Endothelial cell of umbilical vein (primary cell): ENCODE data around the gene B3GAT1. TPM values are rescaled to one million over a fixed set of nuclear protein-coding genes. Genes with fewer than 3 reads are reported as not detected.

ENCODE experiments used
- BruUV-seq: library from RNA; stranded (reverse); fragments of 400-500 nt; replicated peaks from 2 replicates; lab custom pipeline; 2021; lab: Mats Ljungman, UMichigan
- CTCF ChIA-PET: fragments of 300-600, 350-600 bp; sonication (Branson Sonifier 250); formaldehyde crosslinking; loops from one replicate; lab custom pipeline; 2021; ENCODE audit warnings: antibody characterized with exemption, inconsistent platforms; lab: Charles Lee
- POLR2A ChIA-PET: fragments of 300-600, 350-600 bp; sonication (Branson Sonifier 250); formaldehyde crosslinking; loops from one replicate; lab custom pipeline; 2021; ENCODE audit warnings: antibody characterized with exemption, inconsistent platforms; lab: Charles Lee
- DNase-seq: peaks from one replicate; pipeline ENCODE4 v3.0.0-alpha.2; 2011; ENCODE audit warnings: low read depth, low spot score
- FAIRE-seq: peaks from 2 replicates; lab custom pipeline; 2011; peaks lifted over from hg19 to GRCh38; lab: Jason Lieb, UNC
- H2AFZ ChIP-seq: 2 replicates; pipeline ENCODE4 v1.6.0; 2012; ENCODE audit warnings: low read depth, low read length, control low read depth, inconsistent platforms
- H3K27ac ChIP-seq: 2 replicates; pipeline ENCODE4 v1.5.1; 2011; ENCODE audit warnings: low read depth, mild to moderate bottlenecking, control low read depth, low read length, moderate library complexity; ENCODE audit not compliant: insufficient read depth
- H3K27me3 ChIP-seq, 2 experiments: 2 replicates each; pipeline versions ENCODE4 v1.6.0 to v1.6.1; 2011; ENCODE audit warnings: low read length in 2 of 2, mixed read lengths in 1 of 2; ENCODE audit not compliant: control insufficient read depth in 2 of 2, insufficient read depth in 2 of 2
- H3K36me3 ChIP-seq, 2 experiments: 2 replicates in 1 of 2; 3 replicates in 1 of 2; pipeline ENCODE4 v1.5.1; 2011; ENCODE audit warnings: low read length in 2 of 2, mild to moderate bottlenecking in 1 of 2, moderate library complexity in 1 of 2; ENCODE audit not compliant: control insufficient read depth in 2 of 2, insufficient read depth in 2 of 2; ENCODE audit errors: extremely low read depth in 1 of 2
- H3K4me1 ChIP-seq: 3 replicates; pipeline ENCODE4 v1.5.1; 2011; ENCODE audit warnings: mild to moderate bottlenecking, low read length; ENCODE audit not compliant: control insufficient read depth, insufficient read depth; ENCODE audit errors: extremely low read depth
- H3K4me2 ChIP-seq: 2 replicates; pipeline ENCODE4 v1.6.1; 2011; ENCODE audit warnings: low read length, control low read depth, mixed read lengths; ENCODE audit not compliant: insufficient read depth
- H3K4me3 ChIP-seq, 3 experiments: fragments of 200-600 bp in 1 of 3; sonication (generic), shearing (Covaris generic) in 1 of 3; replicated peaks in 1 of 3; 2 replicates each; pipeline ENCODE4 v1.5.1; 2011 to 2016; ENCODE audit warnings: control low read depth in 3 of 3, low read length in 3 of 3, mild to moderate bottlenecking in 2 of 3, inconsistent platforms in 1 of 3, low read depth in 1 of 3, moderate library complexity in 1 of 3; ENCODE audit not compliant: insufficient read depth in 1 of 3
- H3K79me2 ChIP-seq: 2 replicates; pipeline ENCODE4 v1.6.0; 2012; ENCODE audit warnings: low read length, inconsistent platforms; ENCODE audit not compliant: control insufficient read depth, insufficient read depth
- H3K9ac ChIP-seq: replicated peaks from 2 replicates; pipeline ENCODE3; 2011; ENCODE audit warnings: low read length, control low read depth; ENCODE audit not compliant: insufficient read depth; ENCODE audit errors: extremely low read depth
- H3K9me1 ChIP-seq: replicated peaks from 3 replicates; pipeline ENCODE4 v1.6.0; 2011; ENCODE audit warnings: mild to moderate bottlenecking, low read length; ENCODE audit not compliant: control insufficient read depth, insufficient read depth; ENCODE audit errors: extremely low read depth
- H3K9me3 ChIP-seq: replicated peaks from 2 replicates; pipeline ENCODE4 v1.5.1; 2012; ENCODE audit warnings: low read length, inconsistent platforms; ENCODE audit not compliant: control insufficient read depth, insufficient read depth
- H4K20me1 ChIP-seq: replicated peaks from 2 replicates; pipeline ENCODE3; 2011; ENCODE audit warnings: mild to moderate bottlenecking, low read length; ENCODE audit not compliant: control insufficient read depth, insufficient read depth; ENCODE audit errors: extremely low read depth
- EZH2 ChIP-seq: IDR thresholded peaks from 2 replicates; pipeline ENCODE4 v1.6.1; 2012; ENCODE audit warnings: borderline replicate concordance, low read depth, mild to moderate bottlenecking, moderate library complexity, low read length, inconsistent platforms; ENCODE audit not compliant: severe bottlenecking
- FOS ChIP-seq: IDR thresholded peaks from 2 replicates; pipeline ENCODE4 v1.6.1; 2011; ENCODE audit warnings: mild to moderate bottlenecking, low read length, moderate library complexity, borderline replicate concordance; ENCODE audit not compliant: insufficient read depth
- JUN ChIP-seq: IDR thresholded peaks from 2 replicates; pipeline ENCODE4 v1.6.1; 2011; ENCODE audit warnings: borderline replicate concordance, low read depth; ENCODE audit not compliant: insufficient read length, insufficient read depth
- MAX ChIP-seq: IDR thresholded peaks from 2 replicates; pipeline ENCODE4 v1.6.1; 2011; ENCODE audit not compliant: insufficient read depth, insufficient read length
- MYC ChIP-seq: IDR thresholded peaks from one replicate; pipeline ENCODE4 v1.6.1; 2011; ENCODE audit warnings: mild to moderate bottlenecking, low read depth, low read length
- POLR2A ChIP-seq: IDR thresholded peaks from 2 replicates; pipeline ENCODE4 v1.6.1; 2012; ENCODE audit warnings: low read depth, mild to moderate bottlenecking, control low read depth, low read length
- POLR2AphosphoS5 ChIP-seq: IDR thresholded peaks from 2 replicates; pipeline ENCODE4 v1.6.1; 2012; ENCODE audit warnings: low read depth, mild to moderate bottlenecking, control low read depth, low read length, moderate library complexity; ENCODE audit not compliant: insufficient read depth
- dilution Hi-C: fragments of 300-500 bp; cut with MboI; formaldehyde crosslinking; loops from one replicate; pipeline ENCODE4 v1.15.0; 2019; ENCODE audit warnings: low sequenced_read_pairs; ENCODE audit not compliant: extremely low pct_ligation_motif_present
- intact Hi-C: fragments of 100-400 bp; cut with micrococcal nuclease; formaldehyde crosslinking; loops from one replicate; pipeline ENCODE4 v1.10.0; 2022
- polyA plus RNA-seq, 4 experiments: library from polyadenylated mRNA; depleted of rRNA in 3 of 4; stranded (reverse) in 3 of 4; unstranded in 1 of 4; fragments of >200 nt; gene quantifications; 2 replicates each; pipeline versions ENCODE4 v1.2.1 to v1.2.3, GENCODE V29; 2011 to 2012; ENCODE audit warnings: missing spikeins in 1 of 4
- total RNA-seq: library from RNA; stranded (reverse); gene quantifications from 2 replicates; pipeline ENCODE4 v1.2.3, GENCODE V29; 2021
- TF ChIP-seq, protein P1 (sequence below), 2 donors: IDR thresholded peaks; 1 replicate in 1 of 2; 2 replicates in 1 of 2; pipeline ENCODE4 v1.5.1; 2011; ENCODE audit warnings: low read length in 2 of 2, mild to moderate bottlenecking in 2 of 2, moderate library complexity in 2 of 2, control low read depth in 1 of 2, inconsistent platforms in 1 of 2, low read depth in 1 of 2; ENCODE audit not compliant: insufficient read depth in 1 of 2; ENCODE audit errors: extremely low read depth in 1 of 2

The B3GAT1 gene
- total and polyA plus RNA-seq, 2 donors (not counting 3 experiments of a cell fraction or from before 2014, with no cell fraction given): 0.01 TPM; not detected in 1

DNA sequence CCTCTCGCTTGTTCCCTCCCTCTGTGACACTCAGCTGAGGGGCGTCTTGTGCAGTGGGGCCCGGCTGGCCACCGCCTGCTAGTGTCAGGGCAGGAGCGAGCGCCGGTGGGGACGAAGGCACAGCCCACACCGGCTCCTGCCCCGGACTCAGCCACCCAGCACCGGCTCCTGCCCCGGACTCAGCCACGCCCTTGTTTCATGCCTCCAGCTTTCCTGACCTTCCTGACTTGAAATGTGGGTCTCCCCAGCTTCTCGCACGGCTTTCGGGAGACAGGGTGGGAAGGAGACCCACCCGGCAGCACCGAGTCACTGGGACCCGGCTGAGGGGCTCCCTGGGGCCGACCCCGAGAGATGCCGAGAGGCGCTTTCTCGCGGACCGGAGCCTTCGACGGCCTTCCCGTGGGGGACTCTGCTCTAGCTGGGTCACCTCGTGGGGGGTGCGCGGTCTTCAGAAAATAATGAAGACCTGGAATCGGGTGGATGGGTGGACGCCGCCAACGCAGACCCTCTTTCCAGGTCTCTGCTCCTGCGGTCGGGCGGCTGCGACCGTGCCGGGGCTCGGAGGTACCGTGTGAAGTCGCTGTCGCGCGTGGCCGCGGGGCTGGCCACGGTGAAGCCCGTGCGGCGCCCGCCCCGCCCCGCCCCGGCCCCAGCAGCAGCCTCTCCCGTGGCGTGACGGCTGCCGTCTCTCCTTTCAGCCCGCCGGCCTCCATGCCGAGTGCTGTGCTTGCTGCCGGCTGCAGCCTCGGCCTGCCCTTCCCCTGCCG is 70.1 kb downstream of the B3GAT1 start:
- Histone ChIP-seq H3K9ac (no peak overlapping the region), H3K27ac (no peak overlapping the region), H3K4me2 (no peak overlapping the region), H3K36me3 (no peaks in the 10 kb centered on the region), H3K4me1 (no peaks in the 10 kb centered on the region), H3K27me3 (no peaks in the 10 kb centered on the region), H3K79me2 (no peaks in the 10 kb centered on the region), H3K4me3 (no peak overlapping the region), H3K9me3 (no peaks in the 10 kb centered on the region), H2AFZ (no peak overlapping the region), H4K20me1 (no peaks in the 10 kb centered on the region), H3K9me1 (no peaks in the 10 kb centered on the region)
- BruUV-seq: no TSS peak
- dilution Hi-C loops (no loop called here), intact Hi-C loops (no loop called here)
- no peak for TF ChIP-seq JUN
- no peak for TF ChIP-seq EZH2
- TF ChIP-seq POLR2A: no peak
- TF ChIP-seq MAX: no peak
- no peak for TF ChIP-seq FOS
- TF ChIP-seq, protein P1, sequence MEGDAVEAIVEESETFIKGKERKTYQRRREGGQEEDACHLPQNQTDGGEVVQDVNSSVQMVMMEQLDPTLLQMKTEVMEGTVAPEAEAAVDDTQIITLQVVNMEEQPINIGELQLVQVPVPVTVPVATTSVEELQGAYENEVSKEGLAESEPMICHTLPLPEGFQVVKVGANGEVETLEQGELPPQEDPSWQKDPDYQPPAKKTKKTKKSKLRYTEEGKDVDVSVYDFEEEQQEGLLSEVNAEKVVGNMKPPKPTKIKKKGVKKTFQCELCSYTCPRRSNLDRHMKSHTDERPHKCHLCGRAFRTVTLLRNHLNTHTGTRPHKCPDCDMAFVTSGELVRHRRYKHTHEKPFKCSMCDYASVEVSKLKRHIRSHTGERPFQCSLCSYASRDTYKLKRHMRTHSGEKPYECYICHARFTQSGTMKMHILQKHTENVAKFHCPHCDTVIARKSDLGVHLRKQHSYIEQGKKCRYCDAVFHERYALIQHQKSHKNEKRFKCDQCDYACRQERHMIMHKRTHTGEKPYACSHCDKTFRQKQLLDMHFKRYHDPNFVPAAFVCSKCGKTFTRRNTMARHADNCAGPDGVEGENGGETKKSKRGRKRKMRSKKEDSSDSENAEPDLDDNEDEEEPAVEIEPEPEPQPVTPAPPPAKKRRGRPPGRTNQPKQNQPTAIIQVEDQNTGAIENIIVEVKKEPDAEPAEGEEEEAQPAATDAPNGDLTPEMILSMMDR (IDR thresholded peaks at IDR 0.05; ENCODE audit: extremely low read depth in 1 of 2, insufficient read depth in 1 of 2, low read depth in 1 of 2, low read length in 2 of 2): no peak
- TF ChIP-seq POLR2AphosphoS5: no peak
- TF ChIP-seq MYC: no peak
- POLR2A ChIA-PET: no interaction called here
- CTCF ChIA-PET: no interaction called here
- FAIRE-seq: no peak
- DNase-seq: no peak
